IPS-18c (cell line): ENCODE data around the gene FOXM1.

Source experiments
- H3K4me3 ChIP-seq: 2 replicates; pipeline ENCODE4 v1.7.0; 2013; ENCODE audit warnings: low read depth, mild to moderate bottlenecking, low read length, moderate library complexity; ENCODE audit not compliant: insufficient read depth
- H3K9me3 ChIP-seq: one replicate; pipeline ENCODE4 v1.6.1; 2013; ENCODE audit warnings: mild to moderate bottlenecking, low read length, moderate library complexity; ENCODE audit not compliant: control insufficient read depth, insufficient read depth

The FOXM1 gene

DNA sequence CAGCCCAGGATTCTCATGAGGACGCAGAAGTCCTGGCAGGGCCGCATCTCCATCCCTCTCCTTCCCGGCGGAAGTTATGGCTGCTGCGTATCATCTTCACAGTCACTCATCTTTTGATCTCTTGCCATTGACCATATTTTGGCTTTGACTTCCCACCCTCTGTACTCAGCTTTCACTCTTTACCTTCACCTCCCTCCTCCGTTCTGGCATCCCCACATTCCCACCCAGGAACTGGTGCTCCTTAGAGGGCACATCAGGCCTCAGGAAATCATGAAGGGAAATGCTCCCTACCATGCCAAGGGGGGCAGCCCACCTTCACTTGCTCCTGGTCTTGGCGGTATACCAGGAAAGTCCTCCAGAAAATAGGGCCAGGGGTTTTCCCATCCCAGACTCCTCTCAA is 21.4 kb downstream of the FOXM1 start:
- H3K9me3 ChIP-seq: no peaks in the 10 kb centered on the region
- H3K4me3 ChIP-seq: no peak overlapping the region

DNA sequence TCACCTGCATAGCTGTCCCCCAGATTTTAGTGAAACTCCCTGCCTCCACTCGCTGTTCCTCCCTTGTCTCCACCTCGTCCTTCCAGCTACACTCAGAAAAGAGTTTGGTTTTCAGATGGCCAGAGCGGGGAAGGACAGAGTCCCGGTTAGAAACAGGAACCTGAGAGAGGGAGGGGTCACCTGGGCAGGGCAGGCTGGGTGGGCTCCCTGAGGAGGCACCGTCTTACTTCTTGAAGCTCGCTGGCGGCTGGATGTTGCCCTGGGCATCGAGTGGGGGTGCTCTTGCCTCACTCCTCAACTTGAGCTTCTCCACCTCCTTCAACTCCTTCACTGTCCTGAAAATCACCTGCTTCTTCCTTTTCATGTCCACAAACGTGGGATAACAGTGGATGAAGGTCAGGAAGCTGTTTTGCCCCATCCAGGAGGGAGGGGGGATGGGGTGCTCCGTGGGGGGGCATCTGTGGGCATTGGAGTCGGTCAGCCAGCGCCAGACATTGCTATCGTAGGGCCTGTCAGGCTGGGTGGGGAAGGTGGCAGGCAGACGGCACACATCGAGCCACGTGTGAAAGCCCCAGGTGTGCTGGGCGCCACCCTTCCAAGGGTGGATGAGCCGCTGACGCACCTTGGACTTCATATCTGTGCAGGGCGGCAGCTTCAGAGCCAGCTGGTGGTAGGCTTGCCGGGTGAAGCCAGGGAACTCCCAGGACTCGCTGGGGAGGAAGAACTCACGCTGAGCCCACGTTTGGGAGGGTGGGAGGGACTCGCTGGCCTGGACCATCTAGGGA is 22.1 kb downstream of the FOXM1 start:
- no peak overlapping the region for H3K4me3 ChIP-seq
- no peaks in the 10 kb centered on the region for H3K9me3 ChIP-seq

DNA sequence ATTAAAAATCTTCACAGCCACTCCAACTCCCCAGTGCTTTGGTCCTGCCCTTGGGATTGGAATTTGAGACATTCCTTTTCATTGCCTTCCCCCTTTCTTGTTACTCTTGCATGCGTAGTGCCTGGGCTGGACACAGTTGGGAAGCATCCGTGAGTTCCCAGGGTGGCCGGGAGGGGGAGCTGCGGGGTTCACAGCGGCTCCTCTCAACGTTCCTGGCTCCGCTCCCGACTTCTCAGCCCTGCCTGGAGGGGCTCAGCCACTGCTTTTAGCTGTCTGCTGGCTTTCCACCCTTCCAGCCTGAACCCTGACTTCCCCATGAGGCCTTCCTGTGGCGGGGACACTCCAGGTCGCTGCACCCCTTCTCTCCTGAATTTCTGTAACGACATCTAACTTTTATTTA is 23.3 kb downstream of the FOXM1 start:
- Histone ChIP-seq H3K4me3 (no peak overlapping the region), H3K9me3 (no peaks in the 10 kb centered on the region)

- H3K9me3 ChIP-seq: no peaks in the 10 kb centered on the region
- no peak overlapping the region for H3K4me3 ChIP-seq
Observed at GRCh38 chr12:2851931-2852330, 25.0 kb downstream of the FOXM1 start.

DNA sequence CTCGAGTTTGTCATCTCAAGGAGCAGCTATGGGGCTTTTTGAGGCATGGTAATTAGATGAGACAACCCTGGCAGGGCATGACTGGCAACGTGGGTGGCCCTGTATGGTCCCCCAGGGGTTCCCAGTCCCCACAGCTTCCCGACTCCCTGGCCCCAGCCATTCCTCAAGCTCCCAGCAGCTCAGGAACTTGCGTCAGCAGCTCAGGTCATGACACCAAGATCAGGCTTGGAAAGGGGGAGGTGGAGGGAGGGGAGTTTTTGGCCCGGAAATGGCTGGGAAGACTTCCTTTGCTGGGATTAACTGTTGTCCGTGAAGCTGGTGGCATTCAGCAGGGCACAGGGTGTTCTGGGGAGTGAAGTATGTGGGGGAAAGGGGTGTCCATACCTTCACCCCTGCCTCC is 31.7 kb downstream of the FOXM1 start:
- no peak overlapping the region for H3K4me3 ChIP-seq

GRCh38 chr12:2844786-2845185 is 32.2 kb downstream of the FOXM1 start:
- H3K9me3 ChIP-seq: no peaks in the 10 kb centered on the region
- H3K4me3 ChIP-seq: no peak overlapping the region

More for the DNA sequence above, 31.7 kb downstream of the FOXM1 start:
- H3K9me3 ChIP-seq: no peaks in the 10 kb centered on the region

DNA sequence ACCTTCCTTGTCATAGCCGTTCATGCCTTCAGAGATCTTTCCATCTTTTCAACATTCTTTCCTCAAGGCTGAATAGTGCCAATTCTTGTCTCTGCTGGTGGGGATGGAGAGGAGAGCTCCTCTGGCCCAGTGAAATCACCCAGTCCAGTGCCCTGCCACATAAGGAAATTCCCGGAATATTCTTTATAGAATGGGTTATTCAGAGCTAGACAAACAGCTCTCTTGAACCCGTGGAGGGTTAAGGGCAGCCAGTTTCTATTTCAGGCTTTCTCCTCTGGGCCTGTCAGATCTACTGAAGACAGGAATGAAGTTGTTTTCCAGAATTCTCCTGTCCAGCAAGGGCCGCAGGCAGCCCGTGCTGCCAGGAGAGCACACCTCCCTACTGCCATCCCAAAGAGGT is 34.0 kb downstream of the FOXM1 start:
- no peaks in the 10 kb centered on the region for H3K9me3 ChIP-seq
- H3K4me3 ChIP-seq: no peak overlapping the region

DNA sequence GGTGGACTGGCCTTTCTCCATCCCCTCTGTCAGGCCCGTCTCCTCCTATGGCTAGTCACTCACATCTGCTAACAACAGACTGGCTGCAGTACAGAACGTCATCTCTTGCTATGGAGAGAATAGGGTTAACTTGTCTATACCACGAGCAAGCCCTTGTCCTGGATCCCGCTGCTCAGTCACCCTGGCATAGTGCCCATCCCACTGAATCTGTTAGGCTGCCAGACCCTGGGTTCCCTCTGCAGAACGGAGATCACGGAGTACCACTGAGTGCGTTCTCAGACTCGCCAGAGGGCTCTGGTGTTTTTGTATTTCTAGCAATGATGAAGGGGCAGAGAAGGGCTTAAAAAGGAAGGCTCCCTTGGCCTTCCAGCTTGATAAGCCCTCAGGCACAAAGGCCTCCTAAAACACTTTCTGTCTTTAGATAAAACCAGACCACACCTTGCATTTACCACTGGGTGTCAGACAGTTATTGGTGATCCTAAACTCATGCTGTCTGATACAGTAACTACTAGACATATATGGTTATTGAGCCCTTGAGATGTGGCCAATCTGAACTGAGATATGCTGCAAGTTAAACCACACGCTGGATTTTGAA is 35.8 kb downstream of the FOXM1 start:
- H3K9me3 ChIP-seq: no peaks in the 10 kb centered on the region
- no peak overlapping the region for H3K4me3 ChIP-seq

DNA sequence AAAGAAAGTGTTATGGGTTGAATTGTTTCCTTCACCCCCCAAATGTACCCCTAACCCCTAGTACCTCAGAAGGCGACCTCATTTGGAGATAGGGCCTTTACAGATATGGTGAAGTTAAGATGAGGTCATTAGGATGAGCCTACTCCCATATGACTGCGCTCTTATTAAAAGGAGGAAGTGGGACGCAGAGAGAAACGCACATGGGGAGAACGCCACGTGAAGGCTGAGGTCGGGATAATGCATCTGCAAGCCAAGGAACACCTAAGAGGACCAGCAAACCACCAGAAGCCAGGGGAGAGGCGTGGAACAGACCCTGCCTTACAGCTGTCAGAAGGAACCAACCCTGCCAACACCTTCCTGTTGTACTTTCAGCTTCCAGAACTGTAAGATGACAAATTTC is 40.4 kb downstream of the FOXM1 start:
- H3K4me3 ChIP-seq: no peak overlapping the region

DNA sequence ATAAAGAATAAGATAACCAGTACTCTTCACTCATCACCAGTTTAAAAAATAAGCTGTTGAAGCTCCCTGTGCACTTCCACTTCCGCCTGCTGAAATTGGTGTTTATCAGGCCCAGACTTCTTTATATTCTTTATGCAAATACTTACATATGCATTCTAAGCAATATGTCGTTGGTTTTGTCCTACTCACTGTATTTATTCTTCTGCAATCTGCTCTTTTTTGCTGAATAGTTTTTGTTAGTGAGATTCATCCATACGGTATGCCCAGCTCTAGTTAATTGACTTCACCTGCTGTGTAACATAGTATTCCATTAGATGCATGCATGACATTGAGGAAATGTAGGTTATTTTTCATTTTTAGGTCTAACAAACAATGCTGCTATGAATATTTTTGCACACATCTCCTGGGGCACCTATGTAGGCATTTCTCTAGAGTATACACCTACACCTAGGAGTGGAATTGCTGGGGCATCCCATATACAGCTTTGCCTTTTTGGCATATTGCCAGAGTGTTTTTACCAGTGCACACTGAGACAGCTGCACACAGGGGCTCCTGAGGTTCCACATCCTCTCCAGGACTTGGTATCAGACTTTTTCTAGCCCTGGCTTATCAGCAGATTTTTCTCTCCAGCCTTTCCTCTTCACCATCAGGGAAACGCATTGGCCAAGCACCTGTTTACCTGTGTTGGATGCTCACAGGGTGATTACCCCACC is 41.1 kb downstream of the FOXM1 start:
- no peaks in the 10 kb centered on the region for H3K9me3 ChIP-seq
- H3K4me3 ChIP-seq: no peak overlapping the region

More for the DNA sequence above, 40.4 kb downstream of the FOXM1 start:
- no peaks in the 10 kb centered on the region for H3K9me3 ChIP-seq

- no peak within 1 kb of the TSS for H3K4me3 ChIP-seq
- no peaks in the 10 kb centered on the region for H3K9me3 ChIP-seq
Observed at GRCh38 chr12:2834581-2835491, 42.1 kb downstream of the FOXM1 start, which contains the start of gene NRIP2. Gene NRIP2, minus strand, starts transcription at chr12:2835035. Its CDS starts 52 bp downstream, at chr12:2834983.

DNA sequence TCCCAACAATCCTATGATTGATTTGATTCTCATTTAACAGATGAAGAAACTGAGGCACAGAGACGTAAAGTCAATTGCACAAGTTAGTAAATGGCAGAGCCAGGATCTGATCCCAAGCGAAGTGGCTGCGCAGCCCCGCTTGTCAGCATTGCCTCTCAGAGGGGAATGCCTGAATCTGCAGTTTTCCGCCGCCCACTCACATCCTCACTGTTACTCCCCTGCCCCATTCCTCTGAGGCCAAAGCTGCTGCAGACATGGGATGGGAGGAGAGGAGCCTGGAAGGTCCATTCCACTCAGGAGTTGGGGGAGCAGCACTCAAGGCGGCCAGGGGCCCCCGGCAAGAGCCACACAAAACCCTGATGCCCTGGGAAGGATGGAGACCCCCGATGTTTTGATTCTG is 43.2 kb downstream of the FOXM1 start:
- Histone ChIP-seq H3K4me3 (no peak overlapping the region), H3K9me3 (no peaks in the 10 kb centered on the region)

GRCh38 chr12:2833327-2833726 is 43.6 kb downstream of the FOXM1 start:
- H3K9me3 ChIP-seq: no peaks in the 10 kb centered on the region
- no peak overlapping the region for H3K4me3 ChIP-seq

GRCh38 chr12:2832550-2833127 is 44.3 kb downstream of the FOXM1 start:
- no peaks in the 10 kb centered on the region for H3K9me3 ChIP-seq
- H3K4me3 ChIP-seq: no peak overlapping the region

GRCh38 chr12:2829275-2829674 is 47.7 kb downstream of the FOXM1 start:
- H3K9me3 ChIP-seq: no peaks in the 10 kb centered on the region
- no peak overlapping the region for H3K4me3 ChIP-seq

DNA sequence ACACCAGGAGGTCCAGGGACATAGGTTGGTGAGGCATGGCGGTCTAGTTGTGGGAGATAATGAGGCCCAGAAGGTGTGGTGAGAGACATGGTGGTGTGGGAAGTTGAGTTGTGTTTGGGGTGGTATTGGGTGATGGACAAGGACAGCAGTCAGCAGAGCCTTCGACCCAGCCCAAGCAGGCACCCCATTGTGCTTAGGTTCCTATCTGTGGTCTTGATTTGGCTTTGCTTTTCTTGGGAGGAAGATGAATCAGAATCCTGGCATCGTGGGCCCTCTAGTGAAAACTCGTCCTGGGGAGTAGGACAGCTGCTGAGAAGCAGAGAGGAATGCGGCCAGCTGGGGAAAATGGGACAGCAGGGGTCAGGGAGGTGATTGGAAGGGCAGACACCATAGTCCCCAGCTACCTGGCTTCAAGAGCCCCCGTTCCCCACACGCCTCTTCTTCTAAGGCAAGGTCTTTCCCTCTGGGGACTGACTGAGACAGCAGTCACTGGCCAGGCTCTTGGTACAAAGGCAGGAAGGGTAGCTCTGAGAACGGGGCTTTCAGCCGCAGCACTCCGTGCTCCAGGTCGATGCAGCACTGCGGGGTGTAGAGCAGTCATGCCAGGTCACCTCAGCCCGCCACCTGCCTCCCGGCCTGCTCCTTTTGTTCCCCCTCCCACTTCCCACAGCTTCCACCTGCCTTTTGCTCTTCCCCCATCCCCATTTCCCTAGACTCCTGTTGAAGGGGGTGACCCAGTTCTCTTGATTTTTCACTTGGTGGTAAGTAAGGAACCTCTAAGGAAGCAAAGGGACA is 50.1 kb downstream of the FOXM1 start:
- H3K9me3 ChIP-seq: no peaks in the 10 kb centered on the region
- H3K4me3 ChIP-seq: no peak overlapping the region
